OCI-M2 (cell line): Measurements from ENCODE around the gene NOTCH4.
"Not testable (repeated sequence)": the region's sequence is repeated elsewhere in the genome, so short reads cannot be mapped to it uniquely, and the experiment has no call there.

ENCODE experiments used
- DNase-seq: peaks from one replicate; lab custom pipeline; 2025; ENCODE audit not compliant: unreplicated experiment; lab: John Stamatoyannopoulos, UW

NOTCH4 gene

DNA sequence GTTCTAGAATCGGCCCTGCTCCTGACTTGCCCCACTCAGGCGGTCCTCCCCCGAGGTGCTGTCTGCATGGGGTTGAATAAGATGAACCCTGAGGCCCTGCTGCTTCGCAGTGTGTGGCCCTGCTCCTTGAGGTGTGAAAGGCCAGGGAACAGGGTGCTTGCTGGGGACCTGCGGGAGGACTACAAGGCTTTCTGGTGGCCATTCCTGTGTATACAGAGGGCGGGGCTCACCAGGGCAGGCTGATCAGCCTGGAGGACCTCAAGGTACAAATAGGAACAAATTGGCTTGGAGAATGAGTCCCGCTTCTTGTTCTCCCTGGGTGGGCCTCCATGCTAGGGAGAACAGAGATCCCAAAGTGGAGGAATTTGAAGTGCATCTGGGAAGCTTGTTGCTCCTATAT lies 5.7 kb downstream of the NOTCH4 start:
- DNase-seq = no peak

DNA sequence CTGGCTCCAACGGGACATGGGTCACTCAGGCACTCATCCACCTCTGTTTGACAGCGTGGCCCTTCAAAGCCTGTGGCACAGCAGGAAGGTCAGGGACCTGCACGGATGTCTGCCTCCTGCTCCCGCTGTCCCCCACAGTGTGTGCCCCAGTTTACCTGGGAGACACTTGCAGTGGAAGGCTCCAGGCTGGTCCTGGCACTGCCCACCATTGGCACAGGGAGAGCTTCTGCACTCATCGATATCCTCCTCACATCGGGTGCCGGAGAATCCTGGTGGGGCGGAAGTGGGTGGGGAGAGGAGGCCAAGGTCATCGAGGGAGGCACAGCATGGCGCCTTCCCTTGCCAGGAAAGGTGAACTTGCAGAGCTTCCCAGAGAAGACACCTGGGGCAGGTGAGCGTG lies 6.9 kb downstream of the NOTCH4 start:
- no peak for DNase-seq

DNA sequence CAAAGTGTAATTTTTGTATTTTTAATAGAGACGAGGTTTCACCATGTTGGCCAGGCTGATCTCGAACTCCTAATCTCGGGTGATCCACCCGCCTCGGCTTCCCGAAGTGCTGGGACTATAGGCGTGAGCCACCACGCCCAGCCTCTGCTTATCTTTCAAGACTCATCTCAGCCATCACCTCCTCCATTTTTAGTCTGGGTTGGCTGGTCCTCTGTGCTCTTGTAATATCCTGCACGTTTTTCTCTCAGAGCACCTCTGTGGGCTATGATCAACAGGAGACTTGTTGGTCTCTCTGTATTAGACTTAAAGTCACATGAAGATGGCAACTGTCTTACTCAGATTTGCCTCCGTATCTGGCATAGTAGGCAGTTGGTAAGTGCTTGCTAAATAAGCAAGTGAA lies 7.6 kb downstream of the NOTCH4 start:
- DNase-seq = no peak

DNA sequence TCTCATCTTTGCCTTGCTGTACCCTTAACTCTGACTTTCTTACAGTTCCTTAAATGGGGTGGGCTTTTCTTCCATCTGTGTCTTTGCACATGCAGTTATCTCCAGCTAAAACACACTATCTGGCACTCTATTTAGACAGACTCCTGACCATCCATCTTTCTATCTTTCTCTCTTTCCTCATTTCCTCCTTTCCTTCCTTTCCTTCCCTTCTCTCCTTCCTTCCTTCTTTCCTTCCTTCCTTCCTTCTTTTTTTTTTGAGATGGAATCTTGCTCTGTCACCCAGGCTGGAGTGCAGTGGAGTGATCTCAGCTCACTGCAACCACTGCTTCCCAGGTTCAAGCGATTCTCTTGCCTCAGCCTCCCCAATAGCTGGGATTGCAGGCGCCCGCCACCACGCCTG lies 8.2 kb downstream of the NOTCH4 start:
- DNase-seq = no peak

DNA sequence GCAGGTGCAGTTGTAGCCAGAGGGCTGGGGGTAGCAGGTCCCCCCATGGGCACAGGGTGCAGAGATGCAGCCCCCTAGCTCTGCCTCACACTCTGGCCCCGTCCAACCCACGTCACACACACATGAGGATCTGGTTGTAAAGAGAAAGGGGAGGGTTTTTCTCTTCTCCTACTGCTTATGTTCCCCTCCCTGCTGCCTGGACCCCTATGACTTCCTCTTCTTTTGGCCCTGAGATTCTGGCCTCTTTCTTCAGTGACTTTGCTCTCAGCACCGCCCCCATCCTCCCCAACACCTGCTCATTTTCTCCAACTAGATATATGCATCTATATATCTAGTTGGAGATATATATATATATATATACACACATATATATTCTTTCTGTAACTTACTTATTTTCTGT lies 9.7 kb downstream of the NOTCH4 start:
- DNase-seq = no peak

DNA sequence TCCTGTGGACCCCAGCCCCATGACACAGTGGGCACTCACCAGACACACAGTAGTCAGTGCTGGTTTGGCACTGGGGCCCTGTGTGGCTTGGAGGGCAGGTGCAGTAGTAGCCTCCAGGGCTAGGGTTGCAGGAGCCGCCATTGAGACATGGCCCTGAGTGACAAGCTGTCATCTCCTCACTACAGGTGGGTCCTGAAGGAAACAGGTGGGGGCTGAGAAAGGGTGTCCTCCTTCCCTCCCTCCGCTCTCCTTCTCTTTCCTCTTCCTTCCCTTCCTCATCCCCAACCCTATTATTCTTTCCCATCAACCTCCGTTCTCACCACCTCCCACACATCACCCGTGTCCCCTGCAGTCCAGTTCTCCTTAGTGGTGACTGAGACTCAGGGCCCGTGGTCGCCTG lies 10.2 kb downstream of the NOTCH4 start:
- no peak for DNase-seq

DNA sequence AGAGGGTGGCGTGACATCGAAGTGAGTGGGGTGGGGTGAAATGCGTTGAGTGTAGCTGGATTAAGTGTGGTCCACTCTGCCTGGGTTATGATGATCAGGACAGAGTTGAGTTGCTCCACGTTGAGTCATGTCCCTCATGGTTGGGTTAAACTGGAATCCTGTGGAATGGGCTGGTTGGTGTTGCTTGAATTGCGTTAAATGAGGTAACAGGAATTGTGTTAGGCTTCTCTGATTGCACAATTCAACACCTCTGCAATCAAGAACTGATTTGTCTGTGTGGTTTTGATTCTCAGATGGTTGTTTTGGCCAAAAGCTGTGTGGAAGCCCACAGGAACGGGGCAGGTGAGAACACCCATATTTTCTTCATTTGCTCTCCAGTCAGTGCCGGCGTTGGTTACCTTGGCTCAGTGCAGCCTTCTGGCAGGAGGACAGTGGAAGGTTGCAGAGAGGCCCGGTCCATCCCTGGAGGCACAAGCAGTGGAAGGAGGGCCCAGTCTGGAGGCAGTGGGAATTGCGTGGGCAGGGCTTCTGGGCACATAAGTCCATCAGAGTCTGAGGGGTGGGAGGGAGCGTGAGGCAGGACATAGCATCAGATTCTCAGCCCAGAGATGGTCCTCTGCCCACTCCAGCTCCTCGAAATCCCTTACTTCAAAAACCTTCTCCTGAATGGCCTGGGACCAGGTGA lies 11.6 kb downstream of the NOTCH4 start:
- no peak for DNase-seq

DNA sequence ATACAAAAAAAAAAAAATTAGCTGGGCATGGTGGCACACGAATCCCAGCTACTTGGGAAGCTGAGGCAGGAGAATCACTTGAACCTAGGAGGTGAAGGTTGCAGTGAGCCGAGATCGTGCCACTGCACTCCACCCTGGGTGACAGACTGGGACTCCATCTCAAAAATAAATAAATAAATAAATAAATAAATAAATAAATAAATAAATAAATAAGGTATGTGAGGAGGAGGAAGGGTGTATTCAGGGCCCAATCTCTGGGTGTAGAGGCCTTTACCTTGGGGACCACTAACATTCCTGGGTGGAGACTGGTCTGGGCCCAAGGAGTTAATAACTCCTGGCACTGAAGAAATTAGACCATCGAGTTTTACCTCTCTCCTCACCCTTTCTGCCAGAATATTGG lies 12.4 kb downstream of the NOTCH4 start:
- not testable (repeated sequence) for DNase-seq

DNA sequence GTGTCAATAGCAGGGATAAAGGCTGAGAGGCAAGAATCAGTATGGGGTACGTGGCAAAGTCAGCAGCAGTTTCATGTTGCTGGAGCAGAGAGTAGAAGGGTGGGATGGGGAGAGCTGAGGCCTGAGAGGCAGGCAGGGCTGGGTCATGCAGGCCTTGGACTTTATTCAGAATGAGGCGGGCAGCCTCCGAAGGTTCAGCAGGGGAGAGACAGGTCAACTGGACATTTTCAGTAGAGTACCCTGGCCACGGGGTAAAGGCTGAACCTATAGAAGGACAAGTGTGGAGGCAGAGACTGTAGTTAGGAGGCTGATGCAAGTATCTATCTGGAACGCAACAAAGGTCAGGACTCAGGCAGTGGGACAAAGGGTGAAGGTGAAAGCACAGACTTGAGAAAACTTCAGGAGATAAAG lies 13.7 kb downstream of the NOTCH4 start:
- DNase-seq = no peak

DNA sequence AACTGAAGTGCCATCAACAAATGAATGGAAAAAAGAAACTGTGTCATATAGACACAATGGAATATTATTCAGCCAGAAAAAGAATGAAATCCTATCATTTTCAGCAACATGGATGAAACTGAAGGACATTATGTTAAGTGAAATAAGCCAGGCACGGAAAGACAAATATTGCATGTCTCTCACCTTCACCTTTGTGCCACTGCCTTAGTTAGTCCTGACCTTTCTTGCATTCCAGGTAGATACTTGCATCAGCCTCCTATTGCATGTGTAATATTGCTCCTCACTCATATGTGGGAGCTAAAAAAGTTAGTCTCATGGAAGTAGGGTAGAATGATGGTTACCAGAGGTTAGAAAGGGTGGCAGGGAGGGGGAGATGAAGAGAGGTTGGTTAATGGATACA lies 14.9 kb downstream of the NOTCH4 start:
- no peak for DNase-seq

DNA sequence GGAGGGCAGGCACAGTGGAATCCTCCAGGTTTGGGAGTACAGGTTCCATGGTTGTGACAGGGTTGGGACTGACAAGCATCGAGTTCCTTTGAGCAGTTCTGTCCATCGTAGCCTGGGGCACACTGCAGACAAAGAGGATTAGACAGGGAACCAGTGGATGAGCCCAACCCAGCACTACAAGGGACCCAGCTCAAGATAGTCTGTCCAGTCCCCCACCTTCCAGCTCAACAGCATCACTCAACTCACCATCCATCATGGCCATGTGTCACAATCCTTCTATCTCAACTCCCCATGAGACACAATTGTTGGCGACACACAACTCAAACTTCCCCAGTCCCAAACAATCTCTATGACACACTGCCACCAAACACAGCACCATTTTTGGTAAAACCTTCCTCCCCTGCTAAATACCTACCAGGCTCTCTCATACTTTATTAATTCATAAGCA lies 19.6 kb downstream of the NOTCH4 start:
- no peak for DNase-seq

DNA sequence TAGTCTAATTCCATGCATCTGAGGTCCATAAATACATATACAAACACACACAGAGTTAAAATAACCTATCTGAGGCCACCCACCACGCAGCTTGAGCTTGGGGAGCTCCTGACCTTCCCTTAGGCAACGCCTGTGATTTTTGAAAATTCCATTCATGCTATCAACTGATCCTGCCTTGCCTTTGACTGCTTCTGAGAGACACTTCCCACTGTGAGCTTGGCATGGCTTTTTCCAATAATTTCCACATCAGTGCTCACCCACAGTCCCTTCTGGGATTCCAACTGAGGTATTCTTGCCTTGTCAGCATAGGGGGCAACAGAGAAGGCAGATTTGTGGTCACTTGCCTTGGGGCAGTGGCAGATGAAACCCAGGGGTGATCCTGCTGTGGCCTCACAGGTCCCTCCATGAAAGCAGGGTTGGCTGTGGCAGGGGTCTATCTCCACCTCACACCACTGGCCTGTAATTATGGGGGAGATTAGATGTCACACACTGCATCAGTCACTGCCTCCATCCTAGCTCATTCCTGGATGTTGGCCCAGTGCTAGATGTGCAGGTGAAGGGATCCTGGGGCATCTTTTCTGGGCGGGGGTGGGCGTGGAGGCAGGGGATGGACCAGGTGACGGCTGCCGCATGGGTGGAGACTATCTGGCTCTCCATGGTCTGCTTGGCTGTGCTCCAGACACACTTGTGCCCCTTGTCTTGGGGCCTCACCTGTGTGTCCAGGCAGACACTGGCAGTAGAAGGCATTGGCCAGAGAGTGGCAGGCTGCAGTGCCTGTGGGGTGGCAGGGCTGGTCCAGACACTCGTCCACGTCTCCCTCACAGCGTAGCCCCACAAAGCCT lies 20.2 kb downstream of the NOTCH4 start:
- DNase-seq = no peak

DNA sequence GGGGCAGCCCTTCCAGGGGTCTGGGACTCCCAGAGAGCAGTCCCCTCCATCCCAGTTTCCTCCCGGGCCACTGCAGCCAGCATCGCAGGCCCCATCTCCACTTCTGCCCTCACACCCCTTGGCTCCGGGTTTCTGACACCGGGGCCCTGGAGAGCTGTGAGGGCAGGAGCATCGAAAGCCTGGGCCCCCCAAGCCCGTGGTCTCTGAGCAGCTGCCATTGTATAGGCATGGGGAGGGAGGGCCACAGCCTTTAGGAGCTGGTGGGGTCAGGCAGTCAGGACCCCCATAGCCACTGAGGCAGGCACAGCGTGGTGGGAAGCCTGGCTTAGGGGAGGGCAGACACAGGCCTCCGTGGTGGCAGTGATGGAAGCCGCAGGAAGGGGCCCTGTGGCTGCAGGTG lies 21.7 kb downstream of the NOTCH4 start:
- no peak for DNase-seq

DNA sequence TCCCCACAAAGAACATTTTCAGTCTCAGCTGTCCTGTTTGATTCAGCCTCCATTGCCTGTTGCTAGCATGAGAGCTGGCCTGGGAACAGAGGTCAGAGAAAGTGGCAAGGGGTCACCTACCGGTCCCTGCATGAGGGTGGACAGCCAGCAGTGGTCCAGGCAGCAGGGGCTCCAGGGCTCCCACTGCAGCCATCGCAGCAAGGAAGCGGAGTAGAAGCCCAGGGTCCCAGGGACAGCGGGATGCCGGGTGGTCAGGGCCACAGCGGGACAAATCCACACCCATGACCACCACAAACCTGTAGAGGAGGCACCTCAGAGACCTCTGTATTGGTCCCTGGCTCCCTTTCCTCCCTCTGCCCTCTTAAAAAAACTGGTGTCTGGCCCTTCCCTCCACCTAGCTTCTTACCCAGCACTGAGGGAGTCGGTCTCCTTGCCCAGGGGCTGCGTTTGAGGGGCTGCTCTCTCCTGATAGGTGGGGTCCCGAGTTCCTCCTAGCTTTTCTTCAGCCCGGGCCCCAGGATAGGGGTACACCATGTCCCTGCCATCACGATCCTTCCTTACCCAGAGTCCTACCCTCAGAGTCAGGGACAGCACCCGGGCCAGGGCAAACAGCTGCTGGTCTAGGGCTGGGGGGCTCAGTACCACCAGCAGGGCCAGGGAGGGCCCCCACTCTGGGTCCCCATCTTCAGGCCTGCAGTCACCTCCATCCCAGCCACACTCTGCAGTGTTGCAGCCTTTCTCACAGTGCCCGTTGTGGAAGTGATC lies 23.0 kb downstream of the NOTCH4 start:
- no peak for DNase-seq

DNA sequence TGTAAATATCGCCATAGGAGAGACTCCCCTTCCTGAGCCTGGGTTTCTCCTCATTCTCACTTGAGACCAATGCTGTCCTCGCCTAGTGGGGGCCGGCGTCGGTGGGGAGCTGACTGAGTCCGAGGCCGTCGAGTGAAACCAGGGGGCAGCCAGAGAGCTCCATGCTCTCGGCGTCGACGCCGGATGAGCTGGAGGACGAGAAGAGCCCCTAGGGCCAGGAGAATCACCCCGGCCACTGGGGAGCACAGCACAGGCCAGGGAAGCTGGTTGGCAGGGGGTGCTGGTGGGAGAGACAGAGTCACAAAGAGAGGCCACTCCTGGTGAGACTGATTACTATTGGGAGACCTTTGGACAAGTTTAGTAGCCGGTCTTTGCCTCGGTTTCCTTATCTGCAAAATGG lies 25.0 kb downstream of the NOTCH4 start:
- DNase-seq = no peak

DNA sequence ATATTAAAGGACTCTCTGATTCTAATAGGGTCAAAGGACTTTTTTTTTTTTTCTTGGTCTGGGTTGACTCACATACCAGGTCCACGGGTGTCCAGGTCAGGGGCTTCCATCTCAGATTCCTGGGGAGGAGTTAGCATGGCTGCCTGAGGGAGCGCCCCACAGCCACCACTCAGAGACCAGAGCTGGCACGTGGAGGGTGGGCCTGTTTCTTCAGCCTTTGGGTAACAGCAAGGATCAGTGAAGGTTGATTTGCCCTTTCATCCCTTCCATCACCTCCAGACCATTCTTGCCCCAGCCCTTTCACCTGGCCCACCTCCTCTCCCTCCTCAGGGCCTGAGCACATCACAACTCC lies 25.5 kb downstream of the NOTCH4 start:
- no peak for DNase-seq

DNA sequence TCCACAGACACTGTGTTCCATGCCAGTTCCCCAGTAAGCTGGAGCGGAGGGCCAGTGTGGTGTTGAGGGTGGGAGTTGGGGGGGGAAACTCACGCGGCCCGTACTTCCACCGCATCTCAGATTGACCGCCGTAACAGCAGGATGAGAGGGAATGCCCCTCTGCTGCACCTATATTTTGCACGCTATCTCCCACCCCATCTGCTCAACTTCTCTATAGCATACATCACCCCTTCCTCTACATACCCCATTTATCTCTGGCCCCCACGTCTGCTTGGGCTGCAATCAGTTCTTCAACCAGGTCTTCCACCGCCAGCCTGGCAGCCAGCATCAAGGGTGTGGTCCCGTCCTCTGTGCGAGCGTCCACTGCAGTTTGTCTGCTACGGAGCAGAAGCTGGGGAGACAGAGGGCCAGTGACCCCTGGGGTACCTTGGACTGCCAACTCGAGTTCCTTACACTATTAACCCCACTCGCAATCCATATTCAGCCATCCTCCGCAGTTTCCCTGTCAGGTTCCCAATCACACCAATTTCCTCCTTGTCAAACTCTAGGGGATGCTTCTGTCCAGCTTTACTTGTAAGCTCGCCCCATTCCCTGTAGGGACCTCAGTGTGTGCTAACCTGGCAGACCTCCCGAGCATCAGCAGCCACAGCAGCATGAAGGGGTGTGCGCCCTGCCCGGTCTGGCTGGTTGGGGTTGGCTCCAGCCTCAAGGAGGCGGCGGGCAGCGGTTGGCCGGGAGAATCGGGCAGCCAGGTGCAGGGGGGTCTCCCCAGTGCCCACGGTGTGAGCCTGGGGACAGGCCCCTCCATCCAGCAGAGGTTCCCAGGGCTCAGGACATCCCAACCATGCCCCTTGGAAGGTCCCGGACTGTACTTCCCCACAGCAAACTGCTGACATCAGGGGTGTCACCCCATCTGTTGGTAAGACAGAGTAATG lies 26.9 kb downstream of the NOTCH4 start:
- DNase-seq = no peak

DNA sequence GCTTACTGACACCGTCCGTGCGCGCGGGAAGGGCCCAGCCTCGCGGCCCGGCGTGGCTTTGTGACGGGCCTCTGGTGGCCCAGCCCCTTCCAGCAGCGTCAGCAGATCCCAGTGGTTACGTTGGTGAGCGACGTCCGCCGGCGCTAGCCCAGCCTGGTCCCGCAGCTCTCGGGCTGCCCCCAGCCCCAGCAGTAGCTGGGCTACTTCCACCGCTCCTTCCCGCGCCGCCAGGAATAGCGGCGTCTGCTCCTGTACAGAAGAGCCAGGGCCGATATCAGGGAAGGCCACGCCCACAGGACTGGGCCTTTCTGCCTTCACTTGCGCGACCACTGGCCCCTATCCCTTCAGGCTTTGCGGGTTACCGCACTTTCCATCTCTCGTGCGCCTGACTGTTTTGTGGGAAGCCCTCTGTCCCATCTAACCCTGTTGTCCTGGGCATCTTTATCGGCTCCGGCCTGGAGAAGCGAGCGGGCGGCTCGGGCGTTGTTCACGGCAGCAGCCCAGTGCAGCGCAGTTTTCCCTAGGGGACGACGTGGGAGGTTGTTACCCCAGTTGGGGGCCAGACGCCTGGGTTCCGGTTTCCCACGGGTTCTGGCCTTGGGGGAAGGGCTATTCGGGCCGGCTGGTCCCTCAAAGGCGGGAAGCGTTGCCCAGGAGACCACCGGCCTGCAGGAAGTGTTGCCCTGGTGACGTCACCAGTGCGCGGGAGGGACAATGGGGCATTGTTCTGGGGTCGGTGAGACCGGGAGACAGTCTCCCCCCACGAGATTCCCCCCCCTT lies 27.8 kb downstream of the NOTCH4 start:
- no peak for DNase-seq

DNA sequence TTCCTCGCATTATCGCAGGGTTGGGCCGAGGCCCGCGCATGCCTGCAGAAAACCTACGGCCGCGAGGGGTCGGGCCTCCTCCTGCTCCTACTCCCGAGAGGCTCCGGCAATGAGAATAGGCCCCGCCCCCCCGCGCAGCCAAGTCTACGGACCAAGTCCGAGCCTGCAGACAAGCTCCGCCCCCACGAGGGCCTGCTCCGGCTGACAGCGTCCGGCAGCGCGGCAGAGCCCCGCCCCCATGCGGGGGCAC lies 28.3 kb downstream of the NOTCH4 start:
- DNase-seq = peak; percentile 96
